ENCODE data around the gene STOX2.
"Not testable (repeated sequence)": the region's sequence is repeated elsewhere in the genome, so short reads cannot be mapped to it uniquely, and the experiment has no call there.

Gene STOX2

DNA sequence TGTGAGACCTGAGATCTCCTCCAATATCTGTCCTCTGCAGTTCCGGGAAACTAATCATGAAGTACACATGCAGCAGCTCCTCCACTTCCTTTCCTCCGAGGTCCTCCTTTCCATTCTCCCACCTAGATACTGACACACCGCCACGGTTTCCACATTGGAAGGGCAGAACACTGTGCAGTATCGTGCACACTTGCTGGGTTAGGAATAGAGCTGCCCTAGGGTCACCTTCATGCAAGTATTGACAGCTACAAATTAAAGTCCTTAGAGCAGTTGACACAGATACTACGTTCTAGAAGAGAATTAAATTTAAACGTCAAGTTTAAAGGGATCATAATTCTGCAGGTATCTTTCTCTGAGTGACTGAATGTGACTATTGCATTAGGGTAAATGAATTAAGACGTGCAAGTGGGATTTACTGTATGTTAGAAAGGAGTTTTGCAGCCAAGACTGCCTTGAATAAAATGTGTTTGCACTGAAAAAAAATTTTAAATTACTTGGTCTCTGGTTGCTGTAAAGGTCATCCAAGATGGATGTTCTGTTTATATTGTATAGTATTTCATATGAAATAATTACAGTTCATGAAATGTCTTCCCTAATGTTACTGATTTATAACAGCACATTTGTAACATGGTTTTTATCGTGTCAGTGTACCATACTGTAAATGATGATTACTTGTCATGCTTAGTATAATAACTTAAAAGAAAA lies 117.7 kb downstream of the STOX2 start:
- no peak for DNase-seq (ENCODE audit: low read depth)

DNA sequence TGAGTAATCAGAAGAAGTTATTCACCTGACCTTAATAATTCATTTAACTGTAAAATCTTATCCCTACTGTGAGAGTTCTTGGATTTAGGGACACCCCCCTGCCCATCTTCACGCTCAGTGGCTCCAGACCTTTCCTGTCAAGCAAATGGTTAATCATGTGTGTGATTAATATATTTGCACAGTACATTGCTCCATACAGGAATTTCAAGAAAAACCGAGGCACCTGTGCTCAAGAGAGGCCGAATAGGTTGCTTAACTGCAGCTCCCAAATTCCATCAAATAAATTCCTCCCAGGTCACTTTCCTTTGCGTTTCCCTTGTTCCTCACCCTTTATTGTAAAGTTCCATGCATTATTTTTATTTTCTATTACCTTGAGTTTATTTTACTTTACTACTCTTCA lies 119.5 kb downstream of the STOX2 start:
- no peak for DNase-seq (ENCODE audit: low read depth)

GRCh38 chr4:184028561-184029374 lies 123.7 kb downstream of the STOX2 start:
- DNase-seq (ENCODE audit: low read depth), result no peak

DNA sequence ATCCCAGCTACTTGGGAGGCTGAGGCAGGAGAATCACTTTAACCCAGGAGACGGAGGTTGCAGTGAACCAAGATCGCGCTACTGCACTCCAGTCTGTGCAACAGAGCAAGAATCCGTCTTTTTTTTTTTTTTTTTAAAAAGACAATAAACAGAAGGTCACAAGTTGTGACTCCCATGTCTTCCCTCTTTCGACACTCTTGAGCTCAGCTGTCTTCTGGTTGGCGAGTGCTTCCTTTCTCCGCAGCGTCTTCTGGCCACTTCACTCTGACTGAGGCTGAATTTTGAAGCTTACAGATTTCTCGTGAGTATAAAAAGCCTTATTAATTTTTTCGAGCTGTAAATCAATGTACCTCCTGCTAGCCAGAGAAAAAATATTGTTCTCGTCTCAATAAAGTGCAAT lies 124.9 kb downstream of the STOX2 start:
- no peak for DNase-seq (ENCODE audit: low read depth)

DNA sequence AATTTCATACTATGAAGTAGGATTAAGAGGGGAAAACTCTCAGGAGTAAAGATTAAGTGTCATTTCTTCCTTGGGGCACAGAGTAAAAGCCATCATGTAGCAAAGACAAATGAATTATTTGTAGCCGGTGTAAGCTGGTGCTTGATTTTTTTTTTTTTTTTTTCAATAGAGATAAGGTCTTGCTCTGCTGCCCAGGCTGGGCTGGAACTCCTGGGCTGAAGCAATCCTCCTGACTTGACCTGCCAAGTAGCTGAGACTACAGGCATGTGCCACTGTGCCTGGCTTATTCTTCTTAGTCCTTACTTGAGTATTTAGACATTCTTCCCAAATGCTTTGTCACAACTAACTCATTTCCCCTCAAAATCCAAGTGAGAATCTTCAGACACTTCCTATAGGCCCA lies 125.7 kb downstream of the STOX2 start:
- DNase-seq (ENCODE audit: low read depth), result no peak

- no peak for DNase-seq (ENCODE audit: low read depth)
These were observed 127.0 kb downstream of the STOX2 start for GRCh38 chr4:184032091-184032490.

DNA sequence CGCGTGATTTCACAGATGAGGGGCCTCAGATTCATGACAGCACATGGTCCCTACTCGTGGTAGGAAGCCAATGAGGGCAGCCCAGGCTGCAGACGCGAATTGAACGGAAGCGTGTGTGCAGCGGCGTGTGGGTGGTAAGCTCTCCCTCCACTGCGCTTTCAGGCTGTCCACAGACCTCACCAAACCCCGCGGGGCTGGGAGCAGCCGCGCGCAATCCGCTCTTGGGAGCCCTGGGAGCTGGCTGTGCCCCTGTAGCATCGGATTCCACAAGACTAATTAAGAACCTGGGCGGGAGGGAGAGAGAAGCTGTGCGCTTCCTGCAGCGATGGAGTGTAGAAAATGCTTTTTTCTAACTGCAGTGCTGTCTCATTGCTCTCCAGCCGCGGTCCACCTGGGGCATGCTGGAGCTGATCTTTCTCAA lies 134.9 kb downstream of the STOX2 start:
- no peak for DNase-seq (ENCODE audit: low read depth)

DNA sequence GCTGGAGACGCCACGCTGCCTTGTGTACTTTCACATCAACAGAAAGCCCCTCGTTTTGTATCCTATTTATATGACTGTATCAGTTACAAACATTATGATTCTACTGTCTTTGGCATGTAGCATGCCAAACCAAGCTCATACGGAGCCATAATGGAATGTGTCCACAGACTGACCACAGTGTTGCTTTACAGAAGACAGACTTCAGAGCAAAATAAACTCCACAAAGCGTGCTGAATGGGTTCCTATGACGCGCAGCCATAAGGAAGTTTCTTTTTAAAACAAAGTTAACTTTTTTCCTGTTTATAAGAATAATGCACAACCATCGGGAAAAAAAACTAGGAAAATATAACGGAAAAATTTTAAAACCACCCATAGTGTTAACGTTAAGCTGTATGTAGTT lies 136.0 kb downstream of the STOX2 start:
- no peak for DNase-seq (ENCODE audit: low read depth)

GRCh38 chr4:184046148-184046547 lies 141.0 kb downstream of the STOX2 start:
- no peak for DNase-seq (ENCODE audit: low read depth)

- not testable (repeated sequence) for DNase-seq (ENCODE audit: low read depth)
These were observed 146.2 kb downstream of the STOX2 start for GRCh38 chr4:184051262-184051661.

DNA sequence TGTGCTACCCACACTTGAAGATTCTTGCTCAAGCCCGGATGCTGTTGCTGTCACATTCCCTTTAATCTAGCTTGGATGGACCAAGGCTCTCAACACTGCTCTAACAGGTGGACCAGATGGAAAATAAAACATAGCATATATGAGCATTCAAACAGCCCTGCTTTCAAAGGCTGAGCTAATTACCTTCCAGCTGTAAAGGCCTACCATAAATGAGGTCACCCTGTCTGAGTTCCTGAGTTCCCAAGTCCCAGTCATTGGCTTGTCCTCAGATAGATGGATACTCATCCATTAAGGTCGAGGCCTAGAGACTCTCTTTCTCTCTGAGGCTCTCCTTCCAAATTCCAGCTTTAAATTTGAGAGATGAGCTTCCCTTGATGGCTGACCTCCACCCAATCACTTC lies 147.5 kb downstream of the STOX2 start:
- DNase-seq (ENCODE audit: low read depth), result no peak

DNA sequence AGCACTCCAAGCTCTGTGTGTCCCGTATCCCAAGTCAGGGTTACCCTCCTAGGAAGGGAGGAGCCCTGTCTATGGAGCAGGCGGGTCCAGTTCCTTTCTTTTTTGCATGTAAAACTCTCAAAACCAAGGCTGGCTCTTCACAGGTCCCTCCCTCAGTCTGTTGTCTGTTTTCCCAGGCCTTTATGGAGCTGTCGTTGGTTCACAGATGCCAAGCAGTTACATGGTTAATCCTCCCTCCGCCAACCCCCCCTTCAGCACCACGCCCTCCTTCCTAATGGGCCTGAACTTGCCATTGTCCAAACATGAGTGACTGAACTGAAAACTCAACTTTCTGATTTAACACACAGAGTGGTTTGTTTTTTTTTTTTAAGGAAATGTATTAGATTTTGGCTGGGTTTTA lies 148.3 kb downstream of the STOX2 start:
- DNase-seq (ENCODE audit: low read depth), result no peak

DNA sequence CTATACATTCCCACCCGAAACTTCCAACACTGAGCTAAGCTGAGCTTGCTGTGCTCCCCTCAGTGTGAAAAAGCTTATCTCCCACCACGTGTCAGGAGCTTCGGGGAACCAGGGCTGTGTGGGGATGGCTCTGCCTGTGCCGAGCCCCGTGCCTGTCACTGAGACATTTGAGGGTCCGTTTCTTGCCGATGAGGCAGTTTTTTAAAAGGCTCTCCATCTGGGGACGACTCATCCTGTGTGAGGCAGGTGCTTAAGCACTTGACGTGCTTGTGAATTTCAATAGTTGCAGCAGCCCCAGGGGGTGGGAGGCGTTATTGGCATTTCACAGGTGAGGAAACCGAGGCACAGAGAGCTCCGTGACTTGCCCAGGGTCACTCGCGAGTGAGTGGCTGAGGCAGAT lies 151.8 kb downstream of the STOX2 start:
- no peak for DNase-seq (ENCODE audit: low read depth)

DNA sequence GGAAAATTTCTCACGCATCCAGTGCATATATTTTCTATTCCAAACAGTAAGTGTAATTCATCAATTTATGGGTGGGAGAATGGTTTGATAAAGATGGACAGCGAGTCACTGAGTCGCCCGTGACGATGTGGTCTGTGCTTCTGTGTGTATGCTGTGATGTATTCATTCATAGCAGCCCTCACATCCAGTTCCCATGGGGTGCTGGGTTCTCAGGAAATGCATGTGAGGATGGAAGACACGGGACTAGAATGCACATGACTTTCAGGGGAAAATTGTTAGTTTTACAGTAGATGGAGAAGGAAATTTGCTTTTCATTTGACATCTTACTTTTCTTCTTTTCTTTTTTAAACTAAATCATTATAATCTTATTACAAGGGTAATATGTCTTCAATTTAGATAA lies 152.9 kb downstream of the STOX2 start:
- no peak for DNase-seq (ENCODE audit: low read depth)

- no peak for DNase-seq (ENCODE audit: low read depth)
These were observed 154.0 kb downstream of the STOX2 start for GRCh38 chr4:184059099-184059498.

DNA sequence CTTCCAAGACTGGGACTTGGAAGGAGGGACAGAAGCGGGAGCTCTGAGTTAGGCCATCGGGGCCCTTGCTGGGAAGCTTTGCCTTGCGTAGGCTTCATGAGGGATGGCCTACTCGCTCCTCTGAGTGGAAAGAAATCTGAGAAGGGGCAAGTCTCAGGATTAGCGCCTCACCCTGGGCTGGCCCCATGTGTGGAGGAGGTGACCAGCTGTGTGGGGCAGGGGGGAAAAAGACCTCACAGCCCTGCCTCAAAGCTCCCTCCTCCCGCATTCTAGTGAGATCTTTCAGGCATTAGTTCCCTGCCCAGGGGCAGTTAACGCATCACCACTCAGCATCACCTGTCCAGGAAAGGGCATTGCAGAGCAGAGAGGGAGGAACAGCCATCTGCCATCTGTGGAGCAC lies 156.5 kb downstream of the STOX2 start:
- no peak for DNase-seq (ENCODE audit: low read depth)

GRCh38 chr4:184062769-184063168 lies 157.7 kb downstream of the STOX2 start:
- DNase-seq (ENCODE audit: low read depth), result no peak

DNA sequence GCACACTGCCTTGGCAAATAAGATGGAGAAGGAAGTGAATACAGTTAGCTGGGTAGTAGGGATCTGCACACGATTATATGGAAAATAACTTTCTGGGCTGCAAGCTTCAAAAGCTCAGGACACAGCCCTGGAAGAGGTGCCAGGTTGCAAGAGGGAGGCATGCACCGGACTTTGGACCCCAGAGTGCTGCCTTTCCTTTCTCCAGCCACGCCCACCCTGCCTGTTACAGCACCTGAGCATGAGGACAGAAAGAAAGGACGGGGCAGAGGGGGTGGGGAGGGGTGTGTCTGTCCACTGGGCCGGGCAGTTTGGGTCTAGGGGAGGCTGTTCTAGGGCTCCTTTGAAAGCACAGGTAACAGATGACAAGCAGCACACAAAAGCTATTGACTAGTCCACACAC lies 159.8 kb downstream of the STOX2 start:
- DNase-seq (ENCODE audit: low read depth), result no peak

DNA sequence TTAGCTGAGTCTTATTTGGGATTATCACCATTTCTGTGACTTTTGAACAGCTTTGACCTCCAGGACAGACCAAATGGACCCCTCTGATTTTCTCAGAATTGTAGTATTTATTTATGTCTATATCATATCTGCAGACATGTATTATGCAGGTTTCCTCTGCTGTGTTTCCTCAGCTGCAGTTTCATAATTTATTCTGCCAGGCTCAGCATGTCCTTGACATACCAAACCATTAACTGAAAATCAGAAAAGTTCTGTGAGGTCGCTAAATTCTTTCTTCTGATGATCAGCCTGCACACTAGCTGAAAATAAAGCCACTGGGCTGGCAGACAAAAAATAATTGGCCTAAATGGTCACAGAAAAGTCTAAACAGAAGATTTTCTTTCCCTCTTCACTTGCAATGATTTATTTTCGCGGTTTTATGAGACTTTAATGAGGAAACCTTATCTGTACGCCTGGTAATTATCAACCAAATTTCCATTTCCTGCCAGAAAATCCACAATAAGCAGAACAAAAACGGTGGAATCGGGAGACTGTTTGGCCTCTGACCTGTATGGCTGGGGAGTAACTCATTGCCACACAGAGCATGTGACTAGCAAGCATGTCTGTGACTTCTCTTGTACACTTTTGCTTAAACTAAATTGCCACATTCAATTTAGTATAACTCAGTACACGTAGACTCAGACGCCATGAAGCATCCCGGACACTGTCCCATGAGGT lies 161.6 kb downstream of the STOX2 start:
- DNase-seq (ENCODE audit: low read depth), result no peak

- DNase-seq (ENCODE audit: low read depth), result no peak
These were observed 162.9 kb downstream of the STOX2 start for GRCh38 chr4:184067931-184068554.
